ENCODE data around the gene TMEM97.

TMEM97 gene

DNA sequence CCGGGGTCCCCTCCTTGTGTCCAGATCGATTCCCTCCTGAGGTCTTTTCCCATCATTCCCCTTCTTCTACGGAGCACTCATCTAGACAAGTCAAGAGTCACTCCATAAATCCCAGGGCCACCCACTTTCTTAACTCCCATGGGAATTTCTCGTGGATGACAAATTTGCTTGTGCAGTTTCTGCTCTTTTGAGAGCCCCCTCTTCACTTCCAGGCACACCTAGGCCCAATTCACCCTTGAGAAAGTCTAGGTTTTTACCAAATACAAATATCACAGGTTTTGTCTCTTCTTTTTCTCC, 38.8 kb downstream of the TMEM97 start:
- ATAC-seq (no peak), DNase-seq (no peak)
- peaks cover 23% of the 10 kb centered on the region for H3K36me3 Mint-ChIP-seq (ENCODE audit: low read depth)
- peak overlapping the region; percentile 90 for H3K4me3 Mint-ChIP-seq
- peaks cover 31% of the 10 kb centered on the region for H3K4me1 Mint-ChIP-seq
- no peaks in the 10 kb centered on the region for H3K27me3 Mint-ChIP-seq
- peak overlapping the region; percentile 91 for H3K27ac Mint-ChIP-seq
- H3K9me3 Mint-ChIP-seq: no peaks in the 10 kb centered on the region

DNA sequence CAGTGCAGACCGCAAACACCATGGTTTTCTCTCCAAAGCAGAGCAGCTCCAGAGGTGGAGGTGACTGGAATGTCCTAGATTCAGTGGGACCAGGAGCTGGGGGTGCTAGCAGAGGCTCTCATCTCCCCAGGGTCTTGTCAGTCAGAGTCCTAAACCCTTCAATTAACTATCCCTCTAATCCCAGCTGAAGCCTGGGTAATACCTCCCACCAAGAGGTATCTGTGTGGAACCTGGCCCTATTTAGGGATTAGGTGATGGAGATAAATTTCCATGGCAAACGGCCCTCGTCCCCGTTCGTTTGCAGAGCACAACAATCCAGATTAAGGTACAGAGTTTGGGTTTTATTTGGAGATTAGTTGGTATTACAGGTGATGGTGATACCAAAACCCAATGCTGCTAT, 44.2 kb downstream of the TMEM97 start:
- no peak for ATAC-seq
- Mint-ChIP-seq H3K27ac (no peak overlapping the region), H3K4me3 (no peak overlapping the region), H3K27me3 (no peaks in the 10 kb centered on the region), H3K9me3 (no peaks in the 10 kb centered on the region), H3K36me3 (ENCODE audit: low read depth) (peaks cover 14% of the 10 kb centered on the region), H3K4me1 (peaks cover 9% of the 10 kb centered on the region)
- DNase-seq: no peak

DNA sequence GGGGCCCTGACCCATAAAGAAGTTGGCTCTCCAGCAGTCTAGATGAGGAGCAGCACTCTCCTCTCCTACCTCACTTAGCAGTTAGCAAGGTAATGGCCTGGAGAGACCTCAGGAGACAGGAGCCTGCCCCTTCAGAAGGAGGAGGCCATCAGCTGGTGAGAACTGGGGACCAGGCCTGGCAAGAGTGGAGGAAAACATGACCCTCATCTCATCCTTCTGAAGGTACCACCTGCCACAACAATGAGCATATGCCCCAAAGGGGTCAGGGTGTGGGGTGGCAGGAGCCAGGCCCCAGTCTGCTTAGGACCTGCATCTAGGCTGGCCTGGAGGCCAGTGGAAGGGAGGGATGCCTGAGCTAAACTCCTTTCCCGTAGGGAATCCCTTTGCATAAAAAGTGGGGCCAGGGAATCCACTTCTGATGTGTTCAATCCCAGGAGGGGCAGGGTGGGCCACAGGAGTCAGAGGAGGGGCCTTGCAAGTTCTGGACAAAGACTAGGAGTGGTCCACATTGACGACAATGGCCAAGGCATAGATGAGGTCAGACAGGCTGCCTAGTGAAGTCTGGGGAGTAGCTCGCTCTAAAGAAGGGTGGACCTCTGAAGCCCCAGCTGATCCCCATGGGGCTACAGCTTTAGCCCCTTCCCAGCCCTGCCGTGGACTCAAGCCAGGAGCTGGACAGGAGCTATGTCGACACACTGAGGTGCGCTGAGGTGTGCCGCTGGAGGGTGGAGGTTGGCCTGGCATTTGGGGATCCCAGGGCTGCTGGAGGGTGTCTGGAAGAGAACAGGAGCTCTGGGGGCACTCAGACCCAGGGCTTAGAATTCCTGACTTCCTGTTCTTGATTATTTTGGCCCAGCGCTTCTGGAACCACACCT, 45.0 kb downstream of the TMEM97 start:
- Mint-ChIP-seq H3K4me3 (no peak overlapping the region), H3K27me3 (no peaks in the 10 kb centered on the region), H3K9me3 (no peaks in the 10 kb centered on the region), H3K4me1 (peaks cover under 1% of the 10 kb centered on the region), H3K36me3 (ENCODE audit: low read depth) (peaks cover 14% of the 10 kb centered on the region), H3K27ac (no peak overlapping the region)
- ATAC-seq: no peak
- no peak for DNase-seq

DNA sequence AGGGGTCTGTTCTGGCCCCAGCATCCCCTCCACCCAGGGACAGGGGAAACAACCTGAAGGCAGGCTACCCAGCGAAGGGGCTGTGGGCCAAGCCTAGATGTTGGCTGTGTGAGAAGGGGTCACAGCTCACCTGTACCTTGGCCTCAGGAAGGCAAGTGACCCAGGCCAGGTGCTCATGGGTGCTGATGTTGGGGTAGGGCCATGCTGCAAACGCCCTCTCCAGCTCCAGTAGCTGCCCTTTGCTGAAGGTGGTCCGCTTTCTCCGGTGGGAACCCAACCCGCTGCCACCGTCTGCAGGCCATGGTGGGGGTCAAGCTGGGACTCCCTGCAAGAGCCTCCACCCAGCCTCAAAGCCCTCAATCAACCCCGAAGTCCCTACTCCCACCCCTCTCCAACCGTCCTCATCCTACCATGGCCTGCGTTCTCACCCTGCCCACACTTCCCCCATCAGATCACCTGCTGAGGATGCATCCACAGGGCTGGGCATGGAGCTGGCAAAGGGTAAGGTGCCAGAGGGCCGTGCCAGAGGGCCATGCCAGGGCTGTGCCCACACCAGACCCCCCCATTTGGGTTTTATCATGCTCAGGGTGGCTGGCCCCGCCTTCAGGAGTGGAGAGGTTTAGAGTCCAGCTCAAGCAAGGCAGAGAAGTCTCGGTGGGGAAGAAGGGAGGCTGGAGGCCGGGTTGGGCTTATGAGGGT, 45.8 kb downstream of the TMEM97 start, which contains the start of gene SEBOX:
Gene SEBOX, minus strand, starts transcription at position 535 of the 699 bp plus-strand sequence. Its CDS starts 48 bp downstream, at position 487.
- no peak within 1 kb of the TSS for H3K27ac Mint-ChIP-seq
- ATAC-seq (no peak), DNase-seq (no peak)
- H3K36me3 Mint-ChIP-seq (ENCODE audit: low read depth): peaks cover 10% of the 10 kb centered on the region
- H3K27me3 Mint-ChIP-seq: no peaks in the 10 kb centered on the region
- no peak within 1 kb of the TSS for H3K4me3 Mint-ChIP-seq
- no peaks in the 10 kb centered on the region for H3K4me1 Mint-ChIP-seq
- no peaks in the 10 kb centered on the region for H3K9me3 Mint-ChIP-seq

DNA sequence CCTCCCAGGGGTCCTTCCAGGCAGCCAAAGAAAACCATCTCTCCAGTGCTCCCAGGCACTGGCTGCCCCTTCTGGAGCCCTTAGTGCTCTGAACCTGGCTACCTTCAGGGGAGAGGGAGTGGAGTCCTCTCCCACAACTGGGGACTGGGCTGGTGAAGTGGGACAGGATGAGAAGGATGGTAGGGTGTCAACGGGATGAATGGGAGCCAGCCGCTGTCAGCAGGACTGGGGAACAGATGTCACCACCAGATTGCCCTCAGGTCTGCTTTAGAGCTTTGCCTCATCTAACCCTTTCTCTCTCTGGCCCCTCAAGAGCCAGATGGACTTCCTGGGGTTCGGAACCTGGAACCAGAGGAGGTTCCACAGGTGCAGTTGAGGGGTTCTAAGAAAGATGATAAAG, 46.5 kb downstream of the TMEM97 start:
- Mint-ChIP-seq H3K27ac (no peak overlapping the region), H3K9me3 (no peaks in the 10 kb centered on the region), H3K4me3 (no peak overlapping the region), H3K36me3 (ENCODE audit: low read depth) (peaks cover 6% of the 10 kb centered on the region), H3K27me3 (no peaks in the 10 kb centered on the region), H3K4me1 (no peaks in the 10 kb centered on the region)
- ATAC-seq: no peak
- no peak for DNase-seq

DNA sequence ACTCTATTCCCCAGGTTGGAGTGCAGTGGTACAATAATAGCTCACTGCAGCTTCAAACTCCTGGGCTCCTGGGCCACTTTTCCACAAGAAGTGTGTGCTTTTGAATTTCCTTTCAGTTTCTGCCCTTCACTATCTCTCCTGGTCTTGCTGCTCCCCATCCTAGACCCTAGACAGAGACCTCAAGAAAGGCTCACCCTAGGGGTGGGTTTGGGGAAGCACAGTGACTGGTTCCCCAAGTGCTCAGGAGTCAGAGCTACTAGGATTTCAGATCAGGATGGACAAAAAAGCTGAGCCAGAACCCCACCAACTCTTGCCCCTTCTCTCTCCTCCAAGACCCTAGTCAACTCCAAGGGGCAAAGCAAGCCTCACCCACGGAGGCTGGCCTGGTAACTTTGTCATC, 47.6 kb downstream of the TMEM97 start:
- H3K27me3 Mint-ChIP-seq: no peaks in the 10 kb centered on the region
- H3K9me3 Mint-ChIP-seq: no peaks in the 10 kb centered on the region
- peaks cover 4% of the 10 kb centered on the region for H3K36me3 Mint-ChIP-seq (ENCODE audit: low read depth)
- peaks cover 5% of the 10 kb centered on the region for H3K4me1 Mint-ChIP-seq
- ATAC-seq: no peak
- no peak overlapping the region for H3K4me3 Mint-ChIP-seq
- H3K27ac Mint-ChIP-seq: no peak overlapping the region
- DNase-seq: no peak

DNA sequence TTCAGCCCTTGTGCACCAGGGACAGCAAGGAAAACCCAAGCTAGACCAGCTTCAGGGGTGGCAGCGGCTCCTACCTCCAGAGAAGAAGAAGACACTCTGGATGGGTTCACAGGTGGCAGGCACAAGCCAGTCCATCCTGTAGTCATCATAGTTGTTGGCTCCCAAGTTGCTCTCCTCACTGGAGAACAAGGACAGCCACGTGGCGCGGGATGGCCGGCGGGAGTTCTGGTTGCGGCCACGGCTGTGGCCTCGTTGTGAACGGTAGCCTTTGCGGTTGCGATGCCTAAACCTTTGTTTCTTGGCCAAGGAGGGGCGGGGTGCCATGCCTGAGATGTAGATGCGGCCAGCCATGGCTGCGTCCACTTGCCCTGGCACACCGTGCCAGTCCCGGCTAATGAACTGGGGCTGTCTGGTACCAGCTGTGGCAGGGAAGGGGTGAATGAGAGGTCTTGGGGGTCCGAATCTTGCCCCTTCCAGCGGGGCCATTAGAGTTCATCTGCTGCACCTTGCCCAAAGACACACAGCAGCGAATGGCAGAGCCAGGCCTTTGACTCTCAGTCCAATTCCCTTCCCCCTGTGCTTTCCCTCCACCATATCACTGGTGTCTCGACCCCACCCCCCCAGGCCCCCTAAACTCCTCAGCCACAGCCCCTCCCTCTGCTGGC, 48.8 kb downstream of the TMEM97 start:
- no peak overlapping the region for H3K27ac Mint-ChIP-seq
- H3K9me3 Mint-ChIP-seq: no peaks in the 10 kb centered on the region
- H3K27me3 Mint-ChIP-seq: no peaks in the 10 kb centered on the region

DNA sequence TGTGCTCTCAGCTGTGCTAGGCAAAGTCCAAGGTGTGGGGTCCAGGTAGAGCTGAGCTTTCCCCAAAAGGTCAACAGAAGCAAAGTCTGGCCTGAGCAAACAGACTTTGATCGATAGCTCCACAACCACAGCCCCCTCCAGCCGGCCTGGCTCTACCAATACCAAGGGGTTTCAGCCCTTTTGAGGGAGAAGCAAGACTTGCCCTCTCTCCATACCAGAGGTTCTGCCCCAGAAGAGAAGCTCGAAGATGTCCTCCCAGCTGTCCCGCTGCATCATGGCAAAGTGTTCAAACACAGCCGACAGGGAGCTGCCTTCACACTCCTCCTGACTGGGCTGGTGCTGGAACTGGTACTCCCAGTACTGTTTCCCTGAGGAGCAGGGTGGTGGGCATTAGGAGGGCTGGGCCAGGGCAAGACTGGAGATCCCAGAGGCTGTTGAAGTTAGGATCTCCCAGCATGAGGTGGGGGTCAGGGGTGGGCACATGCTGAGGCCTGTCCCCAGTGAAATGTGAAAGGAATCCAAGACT, 49.4 kb downstream of the TMEM97 start:
- no peak for ATAC-seq
- H3K27me3 Mint-ChIP-seq: no peaks in the 10 kb centered on the region
- H3K27ac Mint-ChIP-seq: no peak overlapping the region
- H3K9me3 Mint-ChIP-seq: no peaks in the 10 kb centered on the region
- H3K4me3 Mint-ChIP-seq: no peak overlapping the region
- DNase-seq: no peak
- peaks cover 6% of the 10 kb centered on the region for H3K36me3 Mint-ChIP-seq (ENCODE audit: low read depth)
- peaks cover 15% of the 10 kb centered on the region for H3K4me1 Mint-ChIP-seq

More for the DNA sequence above, 48.8 kb downstream of the TMEM97 start:
- DNase-seq (no peak), ATAC-seq (no peak)
- Mint-ChIP-seq H3K36me3 (ENCODE audit: low read depth) (peaks cover under 1% of the 10 kb centered on the region), H3K4me1 (peaks cover 9% of the 10 kb centered on the region), H3K4me3 (no peak overlapping the region)

DNA sequence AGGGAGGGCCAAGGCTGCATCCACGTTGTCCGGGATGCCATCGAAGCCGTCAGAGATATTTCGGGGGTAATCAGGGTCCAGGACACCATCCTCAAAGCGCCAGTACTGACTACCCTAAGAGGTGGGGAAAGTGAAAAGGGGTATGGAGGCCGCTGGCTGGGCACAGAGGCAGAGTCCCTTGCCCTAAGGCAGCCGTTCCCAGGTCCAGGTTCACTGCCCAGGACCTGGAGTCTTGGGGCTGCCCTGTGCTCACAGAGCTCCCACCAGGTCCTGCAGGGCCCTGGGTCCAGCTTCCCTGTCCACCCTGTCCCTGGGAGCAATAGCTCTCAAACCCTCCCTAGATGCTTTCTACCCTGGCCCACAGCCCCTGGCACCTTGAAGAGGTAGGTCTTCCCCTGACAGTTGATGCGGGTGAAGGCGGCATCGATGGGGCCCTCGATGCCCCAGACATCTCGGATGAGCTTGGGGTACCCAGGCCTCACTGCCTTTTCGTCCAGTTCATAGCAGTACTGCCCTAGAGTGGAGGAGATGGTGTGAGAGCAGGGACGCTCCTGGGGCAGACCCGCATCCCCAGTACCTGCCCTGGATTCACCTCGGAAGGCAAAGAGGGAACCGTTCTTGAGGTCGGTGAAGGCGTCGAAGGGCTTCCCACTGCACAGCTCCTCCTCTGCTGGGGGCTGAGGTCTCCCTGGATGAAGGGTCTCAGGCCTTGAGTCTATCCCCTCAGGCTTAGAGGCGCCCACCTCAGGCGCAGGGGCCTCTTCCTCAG, 50.1 kb downstream of the TMEM97 start:
- H3K36me3 Mint-ChIP-seq (ENCODE audit: low read depth): peaks cover 10% of the 10 kb centered on the region

DNA sequence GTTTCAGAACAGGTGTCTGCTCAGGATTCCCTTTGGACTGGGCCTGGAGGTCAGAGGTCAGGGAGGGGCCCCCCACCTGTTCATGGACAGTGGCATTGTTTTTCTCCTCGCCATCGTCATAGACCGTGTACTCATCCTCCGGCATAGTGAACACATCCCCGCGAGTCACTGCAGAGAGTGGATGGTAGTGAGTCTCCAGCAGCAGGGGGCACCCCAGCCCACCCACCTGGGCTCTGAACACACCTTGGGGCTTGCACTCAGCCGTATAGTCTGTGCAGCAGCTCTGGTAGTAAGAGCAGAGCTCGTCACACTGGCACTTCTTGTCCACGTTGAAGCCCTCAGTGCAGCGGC, 50.7 kb downstream of the TMEM97 start:
- Mint-ChIP-seq H3K9me3 (no peaks in the 10 kb centered on the region), H3K36me3 (ENCODE audit: low read depth) (peaks cover 10% of the 10 kb centered on the region), H3K4me3 (no peak overlapping the region), H3K27me3 (no peaks in the 10 kb centered on the region), H3K27ac (no peak overlapping the region), H3K4me1 (peaks cover 20% of the 10 kb centered on the region)
- no peak for DNase-seq
- no peak for ATAC-seq

More for the DNA sequence above, 50.1 kb downstream of the TMEM97 start:
- ATAC-seq (no peak), DNase-seq (no peak)
- Mint-ChIP-seq H3K4me3 (no peak overlapping the region), H3K27ac (no peak overlapping the region), H3K4me1 (peaks cover 20% of the 10 kb centered on the region), H3K27me3 (no peaks in the 10 kb centered on the region), H3K9me3 (no peaks in the 10 kb centered on the region)

DNA sequence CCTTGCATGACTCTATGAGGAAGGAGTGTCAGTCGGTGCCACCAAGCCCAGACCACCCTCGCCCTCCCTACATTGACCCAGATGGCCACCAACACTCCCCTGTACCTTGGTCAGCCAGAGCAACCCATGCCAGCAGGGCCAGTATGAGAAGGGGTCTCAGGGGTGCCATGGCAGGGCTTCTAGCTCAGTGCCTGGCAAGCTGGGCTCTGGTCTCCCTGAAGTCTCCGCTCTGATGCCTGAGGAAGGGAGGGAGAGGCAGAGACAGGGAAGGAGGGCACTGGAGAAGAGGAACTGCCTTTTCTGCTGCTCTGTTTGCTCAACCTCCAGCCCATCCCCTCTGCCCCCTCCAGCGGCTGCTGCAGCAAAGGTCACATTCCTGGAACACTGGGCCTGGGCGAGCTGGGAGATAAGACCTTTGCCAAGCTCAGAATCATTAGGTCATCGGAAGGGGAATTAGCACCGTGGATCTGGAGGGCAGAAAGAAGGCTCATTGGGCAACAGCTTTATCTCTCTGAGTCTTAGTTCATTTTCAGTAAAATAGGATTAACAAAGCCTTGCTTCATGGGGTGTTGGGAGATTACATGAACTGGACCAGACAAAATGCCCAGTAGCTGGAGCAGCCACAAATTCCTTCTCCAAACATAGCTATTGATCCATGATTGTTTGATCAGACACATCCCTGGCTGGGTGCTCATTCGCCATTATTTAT, 51.2 kb downstream of the TMEM97 start, which contains the start of gene VTN:
Gene VTN, minus strand, starts transcription at position 273 of the 709 bp plus-strand sequence. Its CDS starts 104 bp downstream, at position 169.
- no peaks in the 10 kb centered on the region for H3K27me3 Mint-ChIP-seq
- DNase-seq (no peak), ATAC-seq (no peak)
- H3K4me3 Mint-ChIP-seq: peak within 1 kb of the TSS; percentile 86
- H3K4me1 Mint-ChIP-seq: peaks cover 20% of the 10 kb centered on the region
- peak within 1 kb of the TSS; percentile 77 for H3K27ac Mint-ChIP-seq
- peaks cover 13% of the 10 kb centered on the region for H3K36me3 Mint-ChIP-seq (ENCODE audit: low read depth)
- no peaks in the 10 kb centered on the region for H3K9me3 Mint-ChIP-seq

DNA sequence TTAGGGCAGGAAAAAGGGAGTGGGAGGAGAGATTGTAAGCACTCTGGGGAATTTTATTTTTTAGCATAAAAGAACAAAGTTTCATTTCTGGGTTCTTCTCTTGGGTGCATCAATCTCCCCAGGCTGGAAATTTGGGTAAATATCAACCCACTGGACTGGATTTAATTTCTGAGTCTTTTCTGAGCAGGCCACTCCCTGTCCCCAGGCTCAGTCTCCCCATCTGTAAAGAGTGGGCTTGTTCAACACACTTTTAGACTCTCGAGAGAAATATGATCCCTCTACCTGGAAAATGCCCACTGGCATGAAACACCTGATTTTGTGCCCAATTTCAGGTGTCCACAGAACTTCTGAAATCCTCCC, 51.7 kb downstream of the TMEM97 start:
- H3K9me3 Mint-ChIP-seq: no peaks in the 10 kb centered on the region
- peak overlapping the region; percentile 86 for H3K4me3 Mint-ChIP-seq
- no peak for ATAC-seq
- H3K27ac Mint-ChIP-seq: peak overlapping the region; percentile 77
- H3K27me3 Mint-ChIP-seq: no peaks in the 10 kb centered on the region
- H3K4me1 Mint-ChIP-seq: peaks cover 20% of the 10 kb centered on the region
- peaks cover 13% of the 10 kb centered on the region for H3K36me3 Mint-ChIP-seq (ENCODE audit: low read depth)
- DNase-seq: no peak

DNA sequence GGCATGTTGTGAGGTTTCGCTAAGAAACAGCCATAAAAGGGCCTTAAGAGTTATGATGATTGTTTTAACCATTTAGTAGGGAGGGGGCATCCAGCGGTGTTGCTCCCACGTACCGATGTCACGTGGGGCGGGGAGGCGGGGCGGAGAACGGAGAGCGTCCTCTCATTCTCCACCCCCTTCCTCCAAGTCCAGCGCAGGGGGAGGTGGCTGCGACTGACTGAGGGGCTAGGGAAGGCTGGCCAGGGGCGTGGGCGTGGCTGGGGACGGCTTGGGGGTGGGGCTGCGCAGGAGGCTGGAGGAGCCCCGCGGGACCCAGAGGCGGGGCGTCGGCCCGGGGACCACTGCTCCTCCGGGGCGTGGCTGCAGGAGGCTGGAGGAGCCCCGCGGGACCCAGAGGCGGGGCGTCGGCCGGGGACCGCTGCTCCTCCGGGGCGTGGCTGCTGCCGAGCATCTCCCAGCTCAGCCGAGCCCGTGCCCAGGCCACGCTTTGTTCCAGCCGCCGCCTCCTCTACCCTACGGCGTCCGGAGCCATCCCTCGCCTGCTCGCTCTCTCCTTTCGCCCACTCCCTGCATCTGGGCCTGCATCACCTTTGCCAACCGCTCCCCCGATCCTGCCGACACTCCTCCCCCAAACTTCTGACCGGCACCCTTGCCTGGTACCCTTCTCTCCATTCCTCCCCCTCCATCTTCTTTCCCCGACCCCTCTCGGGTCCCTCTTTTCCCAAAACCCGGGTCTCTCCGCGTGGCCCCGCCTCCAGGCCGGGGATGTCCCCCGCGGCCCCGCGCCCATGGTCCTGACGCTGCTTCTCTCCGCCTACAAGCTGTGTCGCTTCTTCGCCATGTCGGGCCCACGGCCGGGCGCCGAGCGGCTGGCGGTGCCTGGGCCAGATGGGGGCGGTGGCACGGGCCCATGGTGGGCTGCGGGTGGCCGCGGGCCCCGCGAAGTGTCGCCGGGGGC, 52.5 kb downstream of the TMEM97 start, which contains the start of gene SARM1:
Gene SARM1, plus strand, starts transcription at position 450 of the 958 bp plus-strand sequence. Its CDS starts 339 bp downstream, at position 789.
- Mint-ChIP-seq H3K4me1 (peaks cover 20% of the 10 kb centered on the region), H3K9me3 (no peaks in the 10 kb centered on the region), H3K27ac (peak within 1 kb of the TSS; percentile 79), H3K27me3 (no peaks in the 10 kb centered on the region), H3K4me3 (peak within 1 kb of the TSS; percentile 86), H3K36me3 (ENCODE audit: low read depth) (peaks cover 13% of the 10 kb centered on the region)
- ATAC-seq (peak; percentile 89), DNase-seq (peak; percentile 92)
